GM19324 (cell line): ENCODE data around the gene RASGEF1B.

Experiments used
- ATAC-seq: cut with Tn5 transposase; IDR thresholded peaks from one replicate; pipeline ENCODE4 v1.9.1; 2021; ENCODE audit warnings: mild to moderate bottlenecking, moderate library complexity; ENCODE audit not compliant: unreplicated experiment, low FRiP score

The RASGEF1B gene

DNA sequence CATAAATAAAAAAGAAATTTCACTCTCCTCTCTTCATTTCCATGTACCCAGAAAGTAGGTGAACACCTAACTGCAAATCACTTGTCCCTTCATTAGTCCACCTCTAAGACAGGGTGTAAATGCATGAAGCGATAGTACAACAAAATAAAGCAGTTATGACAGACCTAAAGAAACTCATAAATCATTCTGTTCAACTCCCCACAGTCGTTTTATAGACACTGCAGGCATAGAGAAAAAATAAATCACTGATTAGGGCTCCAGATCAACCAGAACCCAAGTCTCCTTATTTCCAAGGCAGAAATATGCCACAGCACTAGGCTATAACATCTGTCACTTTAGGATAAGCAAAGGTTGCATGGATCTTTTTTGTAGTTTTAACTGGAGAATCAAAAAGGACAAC lies 3.0 kb downstream of the RASGEF1B start:
- no peak for ATAC-seq

DNA sequence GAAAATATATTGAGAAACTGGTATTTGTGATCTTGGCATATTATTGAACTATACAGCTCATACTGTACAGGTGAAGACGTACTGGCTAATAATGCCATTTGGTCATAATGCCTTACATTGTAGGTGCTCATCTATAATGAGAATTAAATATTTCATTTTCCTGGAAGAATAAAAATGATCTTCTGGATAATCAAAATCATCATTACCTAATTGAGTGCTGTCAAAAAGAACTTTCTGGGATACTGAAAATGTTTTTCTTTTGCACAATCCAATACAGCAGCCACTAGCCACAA lies 4.1 kb downstream of the RASGEF1B start:
- no peak for ATAC-seq

DNA sequence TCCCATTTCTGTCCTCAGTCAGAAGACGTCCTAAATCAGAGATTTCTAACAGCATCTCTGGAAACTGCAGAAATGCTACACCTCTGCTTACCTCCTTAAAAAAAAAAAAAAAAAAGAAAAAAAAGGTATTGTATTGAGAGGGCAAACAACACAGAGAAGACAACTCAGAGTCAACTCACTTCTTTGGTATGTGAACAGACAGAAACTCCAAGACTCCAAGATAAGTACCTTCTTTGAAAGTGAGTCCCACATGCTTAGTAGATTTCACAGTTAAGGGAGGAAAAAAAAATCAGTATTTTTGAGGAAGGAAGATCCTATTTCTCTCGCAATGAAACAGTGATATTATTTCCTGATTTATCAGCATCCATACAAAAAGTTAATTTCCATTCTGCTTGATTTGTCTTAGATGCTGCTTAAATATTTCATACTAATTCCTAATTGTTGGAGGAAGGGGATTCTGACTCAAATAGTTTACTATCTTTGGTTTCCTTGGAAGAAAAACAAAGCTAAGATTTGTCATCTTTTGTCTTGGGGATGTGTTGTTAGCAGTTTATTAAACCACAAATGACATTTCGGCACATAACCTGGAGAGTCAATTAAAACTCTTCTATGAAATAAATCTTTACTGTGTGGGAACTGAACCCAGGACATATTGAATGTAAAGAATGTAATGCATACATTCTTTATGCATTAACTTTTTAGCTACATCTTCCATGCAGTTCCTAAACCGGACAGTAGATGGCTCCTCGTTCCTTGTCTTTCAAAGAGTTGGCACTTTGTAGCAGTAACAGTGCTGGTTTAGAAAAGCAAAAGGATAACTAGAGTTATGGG lies 4.7 kb downstream of the RASGEF1B start:
- no peak for ATAC-seq

DNA sequence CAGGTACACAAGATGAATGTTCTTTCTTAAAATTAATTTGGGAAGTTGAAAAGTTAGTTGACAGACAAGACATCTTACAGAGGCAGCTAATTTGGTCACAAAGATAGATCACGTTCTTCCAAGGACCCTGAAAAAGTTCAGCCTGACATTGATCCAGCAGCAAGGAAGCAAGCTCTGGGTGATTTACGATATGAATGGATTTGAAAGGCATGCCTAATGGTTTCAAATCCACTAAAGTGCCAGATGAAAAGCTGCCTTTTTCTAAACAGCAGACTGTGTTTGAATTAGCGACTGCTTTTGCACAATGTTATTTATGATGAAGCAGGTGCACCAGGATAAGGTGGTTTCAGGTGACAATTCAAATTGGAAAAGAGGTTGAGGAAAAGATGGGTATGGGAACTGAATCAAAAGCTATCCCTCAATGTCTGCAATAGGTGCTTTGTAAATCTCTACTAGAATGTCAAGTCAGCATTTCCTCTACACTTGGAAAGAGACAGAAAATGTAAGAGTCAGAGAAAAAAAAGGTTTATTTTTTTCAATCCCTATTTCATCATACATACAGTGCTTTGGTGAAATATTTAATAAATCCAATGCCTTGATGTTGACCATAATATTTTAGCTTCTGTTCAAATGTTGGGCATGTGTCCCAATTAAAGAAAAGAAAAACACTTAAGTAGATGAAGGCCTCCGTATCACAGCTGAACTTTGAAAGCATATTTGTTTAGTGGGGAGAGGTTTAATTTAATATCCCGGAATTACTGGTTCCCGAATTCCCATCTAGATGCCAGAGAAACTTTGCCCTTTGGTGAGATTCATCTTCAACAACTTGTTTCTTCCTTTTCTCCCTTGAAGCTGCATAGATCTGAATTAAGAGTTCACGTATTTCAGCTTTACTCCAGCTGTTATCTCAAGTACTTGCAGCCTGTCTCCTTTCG lies 6.0 kb downstream of the RASGEF1B start:
- ATAC-seq: no peak

DNA sequence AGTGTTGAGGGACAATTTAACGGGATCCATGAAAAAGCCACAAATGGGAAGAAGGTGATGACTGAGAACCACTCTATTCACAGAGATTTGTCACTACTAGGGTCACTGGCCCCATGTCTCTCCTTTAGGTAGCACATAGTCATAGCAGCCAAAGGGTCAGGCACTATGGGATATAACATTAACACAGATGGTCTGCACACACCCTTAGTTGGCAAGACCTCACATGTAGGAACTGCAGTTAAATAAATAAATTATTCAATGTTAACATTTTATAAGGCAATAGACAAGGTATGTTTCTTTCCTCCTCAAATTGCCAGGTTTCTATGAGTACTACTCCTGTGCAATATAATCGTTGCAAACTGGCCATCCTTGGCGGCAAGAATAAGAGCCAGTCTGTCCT lies 10.9 kb downstream of the RASGEF1B start:
- no peak for ATAC-seq

DNA sequence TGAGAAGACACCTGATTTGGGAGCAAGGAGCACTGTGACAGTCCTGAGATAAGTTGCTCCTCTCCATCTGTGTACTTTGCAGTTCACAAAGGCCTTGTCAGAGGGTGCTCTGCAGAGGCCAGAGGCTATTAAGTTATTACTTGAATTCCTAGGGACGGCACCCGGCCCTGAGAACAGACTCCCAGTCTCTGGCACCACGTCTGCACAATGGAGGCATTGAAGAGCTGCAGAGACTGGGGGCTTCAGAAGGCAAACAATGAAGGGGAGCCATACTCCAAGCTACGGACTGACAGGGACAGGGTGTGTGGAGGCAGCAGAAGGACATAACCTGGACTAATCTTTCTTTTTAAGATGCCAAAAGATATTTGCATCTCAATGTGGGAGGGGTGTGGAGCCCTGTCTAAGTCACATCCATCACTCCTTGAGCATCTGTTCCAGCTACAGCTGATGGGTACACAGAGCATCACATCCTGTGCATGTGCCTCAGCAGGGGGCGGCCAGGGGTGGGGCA lies 11.5 kb downstream of the RASGEF1B start:
- ATAC-seq: no peak

DNA sequence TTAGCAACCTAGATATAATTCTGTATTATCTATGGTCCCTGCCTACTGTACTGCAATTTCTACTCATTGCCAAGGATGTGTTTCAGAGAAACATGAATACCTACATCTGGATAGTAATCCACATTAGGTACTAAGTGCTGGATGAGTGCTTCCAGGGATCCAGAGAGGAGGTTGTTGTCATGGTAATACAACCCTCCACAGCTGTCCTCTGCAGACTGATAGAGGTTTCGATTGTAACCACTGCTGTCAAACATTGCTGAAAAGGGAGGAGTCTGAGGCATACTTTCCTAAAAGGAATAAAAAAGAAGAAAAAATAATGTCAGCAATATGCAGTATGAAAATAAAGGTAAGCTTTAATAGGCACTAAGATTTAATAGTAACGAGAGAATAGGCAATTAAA lies 12.5 kb downstream of the RASGEF1B start:
- no peak for ATAC-seq

DNA sequence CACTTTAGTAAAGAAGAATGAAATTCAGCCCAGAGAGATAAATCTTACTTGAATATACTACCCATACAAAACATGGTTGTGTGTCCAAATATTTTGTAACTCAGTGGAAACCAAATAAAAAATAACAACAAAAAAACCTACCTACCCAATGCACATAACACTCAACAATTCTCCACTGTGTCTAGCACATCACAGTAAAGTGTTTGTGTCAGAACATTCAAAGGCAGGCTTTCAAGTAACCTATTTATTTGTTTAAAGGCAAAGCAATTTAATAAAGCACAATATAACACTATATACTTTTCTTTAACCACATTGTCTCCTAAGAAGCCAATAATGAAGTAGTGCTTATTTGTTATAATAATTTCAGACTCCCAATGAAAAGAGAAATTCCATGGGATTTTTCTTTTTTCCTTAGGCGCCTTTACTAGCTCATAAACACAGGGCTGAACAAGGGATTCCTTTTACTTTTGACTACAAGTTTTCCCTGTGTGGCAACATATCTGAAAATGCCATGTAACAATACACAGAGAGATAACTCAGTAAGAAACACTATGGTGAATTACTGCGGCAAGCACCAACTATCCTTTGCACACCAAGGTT lies 13.7 kb downstream of the RASGEF1B start:
- ATAC-seq: no peak

DNA sequence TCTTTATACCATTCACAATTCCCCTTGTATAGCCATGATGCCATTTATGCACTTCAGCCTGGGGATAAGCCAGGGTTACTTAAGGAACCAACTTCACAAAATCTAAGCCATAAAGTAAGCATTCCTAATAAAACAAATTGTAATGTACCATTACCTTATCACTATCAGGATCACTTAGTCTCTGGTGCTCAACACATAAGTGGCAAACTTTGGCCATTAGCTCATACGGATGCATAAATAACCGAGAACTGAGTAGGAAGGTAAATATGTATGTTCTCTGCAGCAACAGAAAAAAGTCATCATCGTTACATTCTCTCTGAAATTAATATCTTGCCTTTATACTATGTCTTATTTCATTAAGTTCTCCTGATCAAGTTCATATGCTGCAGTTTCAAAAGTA lies 14.4 kb downstream of the RASGEF1B start:
- no peak for ATAC-seq

DNA sequence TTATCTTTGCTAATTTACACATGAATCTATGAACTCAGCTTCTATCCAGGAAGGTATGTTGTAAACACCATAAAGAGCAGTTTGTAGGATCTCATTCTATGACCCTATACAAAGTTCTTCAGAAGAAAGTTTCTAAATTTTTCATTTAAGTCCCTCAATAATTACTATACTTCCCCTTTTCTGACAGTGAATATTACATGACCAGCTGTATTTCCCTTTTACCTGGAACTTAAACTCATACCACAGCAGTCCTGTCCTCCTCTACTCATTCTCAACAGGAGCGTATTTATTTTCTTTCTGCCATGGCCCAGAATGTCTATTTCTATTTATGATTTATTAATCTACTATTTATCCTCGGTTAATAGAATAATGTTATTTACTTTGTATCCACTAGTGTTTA lies 15.8 kb downstream of the RASGEF1B start:
- no peak for ATAC-seq

DNA sequence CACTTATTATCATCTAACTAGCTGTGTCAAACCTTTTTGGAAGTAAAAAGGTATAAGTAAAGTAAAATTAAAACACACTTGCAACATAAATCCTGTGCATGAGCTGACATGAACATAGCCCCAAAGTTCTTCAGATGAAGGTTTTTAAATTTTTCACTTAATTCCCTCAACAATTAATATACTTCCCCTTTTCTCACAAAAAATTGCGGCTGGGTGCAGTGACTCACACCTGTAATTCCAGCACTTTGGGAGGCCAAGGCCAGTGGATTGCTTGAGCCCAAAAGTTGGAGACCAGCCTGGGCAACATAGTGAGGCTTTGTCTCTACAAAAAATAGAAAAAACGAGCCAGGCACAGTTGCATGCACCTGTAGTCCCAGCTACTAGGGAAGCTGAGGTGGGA lies 16.8 kb downstream of the RASGEF1B start:
- ATAC-seq: no peak

DNA sequence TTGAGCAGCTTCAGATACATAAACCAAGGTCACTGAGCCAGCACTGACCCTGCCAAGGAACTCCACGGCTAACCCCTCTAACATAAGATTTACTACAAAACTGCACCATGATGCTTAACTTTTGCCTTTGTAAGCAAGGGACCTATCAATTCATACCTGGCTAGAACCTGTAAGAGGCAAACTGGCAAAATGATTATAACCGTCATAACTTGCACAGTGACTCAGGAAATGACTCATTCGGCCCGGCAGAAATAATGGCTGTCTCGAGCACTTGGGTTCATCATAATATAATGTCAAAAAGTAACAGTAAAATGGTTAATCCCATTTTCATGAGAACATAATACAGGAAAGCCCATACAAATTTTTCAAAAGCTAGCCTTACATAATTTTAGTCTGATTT lies 17.2 kb downstream of the RASGEF1B start:
- no peak for ATAC-seq

DNA sequence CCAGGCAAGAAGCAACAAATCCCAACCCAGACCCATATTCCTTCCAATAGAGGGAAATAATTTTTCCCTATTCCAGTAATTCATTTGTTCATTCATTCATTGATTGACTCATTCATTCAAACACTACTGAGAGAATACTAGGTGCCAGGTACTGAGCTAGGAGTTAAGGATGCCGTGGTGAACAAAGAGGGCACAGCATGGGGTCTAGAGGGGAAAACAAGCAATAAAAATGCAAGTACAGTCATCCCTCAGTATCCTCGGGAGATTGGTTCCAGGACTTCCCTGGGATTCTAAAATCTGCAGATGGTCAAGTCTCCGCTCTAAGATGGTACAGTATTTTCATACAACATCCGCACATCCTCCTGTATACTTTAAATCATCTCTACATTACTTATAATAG lies 18.7 kb downstream of the RASGEF1B start:
- no peak for ATAC-seq

DNA sequence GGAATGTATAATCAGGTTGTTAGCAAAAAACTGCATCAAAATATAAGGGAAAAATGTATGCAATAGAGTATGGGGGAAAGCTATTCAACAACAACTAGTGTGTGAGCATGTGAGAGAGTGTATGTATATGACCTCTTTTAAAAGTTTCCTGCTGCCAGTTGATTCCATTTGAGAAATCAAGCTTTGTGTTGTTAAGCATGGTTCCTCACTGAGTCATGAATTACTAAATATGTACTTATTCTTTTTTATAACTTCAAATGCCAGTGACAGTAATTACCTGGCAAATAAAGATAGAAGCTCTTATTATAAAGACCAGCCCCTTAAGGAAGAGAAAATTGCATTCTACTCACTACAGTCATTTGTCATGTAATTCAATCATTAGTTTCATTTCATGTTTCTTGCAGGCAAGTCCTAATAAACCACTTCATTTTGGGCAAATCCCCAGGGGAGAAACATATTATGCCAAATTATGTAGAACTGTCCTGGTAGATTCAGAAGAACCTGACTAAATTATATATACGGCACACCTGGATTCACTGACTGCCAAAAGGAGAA lies 19.2 kb downstream of the RASGEF1B start:
- no peak for ATAC-seq

DNA sequence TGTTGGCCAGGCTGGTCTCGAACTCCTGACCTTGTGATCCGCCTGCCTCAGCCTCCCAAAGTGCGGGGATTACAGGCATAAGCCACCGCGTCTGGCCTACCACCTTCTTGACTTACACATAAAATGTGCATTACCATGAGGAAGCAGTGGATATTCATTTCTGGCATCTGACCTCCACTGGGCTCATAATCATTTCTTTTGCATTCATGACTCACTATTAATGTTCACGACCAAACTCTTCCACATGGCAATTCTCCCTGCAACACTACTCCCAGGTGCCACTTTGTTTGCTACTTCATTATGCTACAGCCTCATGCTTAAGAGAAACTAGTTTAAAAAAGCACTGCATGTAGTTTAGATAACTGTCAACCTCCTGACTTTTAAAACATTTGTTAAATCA lies 22.7 kb downstream of the RASGEF1B start:
- ATAC-seq: no peak

DNA sequence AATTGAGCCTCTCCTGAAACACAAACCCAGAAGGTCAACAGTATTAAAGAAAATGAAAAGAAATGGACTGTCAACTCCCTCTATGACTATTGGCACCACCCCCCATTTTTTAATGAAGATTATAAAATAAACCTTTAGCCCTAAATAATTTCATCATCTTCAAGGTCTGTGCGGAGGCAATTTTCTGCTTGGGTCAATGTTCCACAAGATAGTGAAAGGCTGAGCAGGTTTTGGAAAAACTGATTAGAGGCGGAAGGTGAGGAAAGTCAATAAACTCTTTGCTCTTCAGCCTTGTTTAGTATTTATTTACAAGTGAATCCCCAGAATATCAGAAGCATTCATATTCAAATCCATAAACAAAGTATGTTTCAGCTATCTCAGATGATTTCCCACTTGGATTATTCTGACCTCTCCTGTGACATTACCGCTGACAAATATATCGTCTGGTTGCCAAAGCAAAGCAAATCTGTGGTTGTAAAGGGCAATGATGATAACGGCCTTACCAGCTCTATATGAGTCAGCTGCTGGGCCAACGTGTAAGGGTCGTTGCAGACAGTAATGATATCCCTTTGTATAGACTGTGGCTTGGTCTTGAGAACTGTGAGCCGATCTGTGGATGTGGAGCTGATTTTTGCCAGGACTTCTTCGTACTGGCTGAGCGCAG lies 24.0 kb downstream of the RASGEF1B start:
- no peak for ATAC-seq

DNA sequence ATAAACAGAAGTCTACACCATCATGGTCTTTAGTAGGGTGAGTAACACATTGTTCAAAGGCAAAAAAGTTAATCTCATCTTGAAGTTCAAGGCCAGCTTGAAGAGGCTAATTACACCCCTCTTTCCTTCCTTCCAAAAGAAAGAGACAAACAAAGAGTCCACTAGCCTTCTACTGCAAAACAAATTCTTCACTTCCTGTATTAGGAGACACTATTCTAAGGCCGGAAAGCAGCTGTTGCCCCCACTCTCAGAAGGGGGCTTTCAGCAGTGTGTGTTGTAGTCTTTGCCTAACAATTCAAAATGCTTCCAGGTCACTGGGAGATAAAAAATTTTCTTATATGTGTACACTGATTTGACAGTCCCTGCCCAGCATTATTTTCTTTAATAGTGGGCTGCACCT lies 25.1 kb downstream of the RASGEF1B start:
- ATAC-seq: no peak

DNA sequence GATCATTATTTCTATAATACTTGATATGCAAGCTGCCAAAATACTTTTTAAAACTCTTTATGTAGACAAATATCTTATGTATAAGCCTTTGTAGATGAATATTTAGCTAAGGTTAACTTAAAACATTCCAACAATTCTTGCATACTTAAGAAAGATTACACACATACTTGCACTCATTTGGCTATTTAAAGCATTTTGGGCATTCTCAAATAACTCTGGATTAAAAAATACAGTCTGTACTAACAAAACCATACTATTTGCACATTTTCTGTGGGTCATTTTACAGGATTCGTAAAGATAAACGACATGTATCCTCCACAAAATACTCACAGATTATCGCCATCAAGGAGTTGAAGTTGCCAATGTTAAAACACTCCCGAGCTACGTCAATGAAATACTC lies 26.5 kb downstream of the RASGEF1B start:
- ATAC-seq: no peak

DNA sequence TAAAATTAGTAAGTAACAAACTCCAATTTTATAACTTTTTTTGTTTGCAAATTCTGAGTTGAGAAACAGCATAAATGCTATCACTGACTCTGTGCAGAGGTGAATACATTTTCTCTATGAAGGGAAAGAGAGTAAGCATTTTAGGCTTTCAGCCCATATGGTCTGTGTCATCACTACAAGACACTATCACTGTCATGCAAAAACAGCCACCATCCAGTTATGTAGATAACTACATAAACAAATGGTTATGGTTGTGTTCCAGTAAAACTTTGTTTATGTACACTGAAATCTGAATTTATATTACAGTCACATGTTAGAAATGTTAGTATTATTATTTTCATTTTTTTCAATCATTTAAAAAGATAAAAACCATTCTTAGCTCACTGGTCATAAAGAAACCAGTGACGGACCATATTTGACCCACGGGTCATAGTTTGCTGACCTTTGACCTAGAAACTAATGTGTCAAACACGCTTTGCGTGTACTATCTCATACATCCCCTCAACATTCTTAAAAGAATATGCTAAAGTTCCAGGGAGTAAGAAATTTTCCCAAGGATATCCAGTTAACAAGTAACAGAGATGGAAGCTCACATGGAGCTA lies 29.1 kb downstream of the RASGEF1B start:
- ATAC-seq: no peak

DNA sequence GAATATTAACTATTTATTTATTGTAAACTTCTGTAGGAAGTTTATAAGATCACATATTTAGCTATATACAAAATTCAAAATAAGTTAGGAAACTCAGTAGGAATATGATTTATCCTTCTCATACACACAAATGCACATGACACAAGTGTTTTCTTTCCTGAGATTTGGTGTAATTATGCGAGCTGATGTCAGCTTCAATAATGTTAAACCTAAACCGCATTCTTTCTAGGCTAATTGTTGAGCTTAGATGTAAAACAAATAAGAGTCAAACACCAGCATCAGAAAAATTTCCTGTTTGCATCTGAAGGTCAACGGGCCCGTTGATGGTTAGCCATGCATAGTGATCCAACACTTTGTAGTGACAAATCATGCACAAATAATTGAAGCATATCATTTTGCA lies 30.8 kb downstream of the RASGEF1B start:
- ATAC-seq: no peak
